GM12878 (cell line): Measurements from ENCODE around the gene MCM9. TPM values are rescaled to one million over a fixed set of nuclear protein-coding genes. Genes with fewer than 3 reads are reported as not detected.
A peak's percentile ranks its signal among the peaks of the same experiment; 100 is the strongest.

ENCODE experiments used
- ATAC-seq: fragments of 200-7000 bp; cut with Tn5 transposase; 3 replicates; pipeline ENCODE4 v1.9.1; 2020; ENCODE audit warnings: mild to moderate bottlenecking, moderate library complexity
- BruUV-seq: library from RNA; stranded (reverse); fragments of 400-500 nt; replicated peaks from 2 replicates; lab custom pipeline; 2021; lab: Mats Ljungman, UMichigan
- CTCF ChIA-PET: fragments of 300-600 bp; sonication (Branson Sonifier 250); formaldehyde crosslinking; extraction: SDS; loops from one replicate; lab custom pipeline; 2021; ENCODE audit warnings: inconsistent platforms; lab: Yijun Ruan, JAX
- POLR2A ChIA-PET: fragments of 350-600 bp; formaldehyde crosslinking; extraction: SDS; loops from one replicate; lab custom pipeline; 2021; ENCODE audit warnings: inconsistent platforms; lab: Charles Lee
- RAD21 ChIA-PET: fragments of 300-600 bp; sonication (Branson Sonifier 250); formaldehyde crosslinking; loops from one replicate; lab custom pipeline; 2023; ENCODE audit warnings: antibody characterized with exemption; ENCODE audit not compliant: unreplicated experiment; lab: Charles Lee
- SMC1A ChIA-PET: fragments of 300-600 bp; sonication (Branson Sonifier 250); formaldehyde crosslinking; loops from one replicate; lab custom pipeline; 2023; ENCODE audit not compliant: unreplicated experiment, uncharacterized antibody; lab: Charles Lee
- DNase-seq: peaks from one replicate; pipeline ENCODE4 v3.0.0-alpha.2; 2011; ENCODE audit warnings: low read depth, low spot score
- FAIRE-seq: peaks from 3 replicates; lab custom pipeline; 2011; peaks lifted over from hg19 to GRCh38; lab: Jason Lieb, UNC
- H2AFZ ChIP-seq: 2 replicates; pipeline ENCODE4 v1.6.0; 2011; ENCODE audit warnings: low read depth, low read length, control low read depth; ENCODE audit not compliant: control insufficient read depth
- H3K27ac ChIP-seq: 2 replicates; pipeline ENCODE4 v1.5.1; 2011; ENCODE audit warnings: control low read depth; ENCODE audit not compliant: control insufficient read depth, insufficient read depth
- H3K27me3 ChIP-seq, 2 experiments: replicated peaks in 1 of 2; 2 replicates each; pipeline versions ENCODE4 v1.6.0 to v1.6.1; 2011; ENCODE audit warnings: low read length in 1 of 2; ENCODE audit not compliant: control insufficient read depth in 2 of 2, insufficient read depth in 2 of 2
- H3K36me3 ChIP-seq, 2 experiments: 2 replicates each; pipeline ENCODE4 v1.5.1; 2011; ENCODE audit warnings: low read length in 1 of 2; ENCODE audit not compliant: control insufficient read depth in 2 of 2, insufficient read depth in 2 of 2
- H3K4me1 ChIP-seq: 2 replicates; pipeline ENCODE4 v1.6.1; 2011; ENCODE audit warnings: mild to moderate bottlenecking, low read length, moderate library complexity, mixed read lengths; ENCODE audit not compliant: control insufficient read depth, insufficient read depth
- H3K4me2 ChIP-seq: 2 replicates; pipeline ENCODE4 v1.6.0; 2011; ENCODE audit warnings: control low read depth; ENCODE audit not compliant: control insufficient read depth, insufficient read depth
- H3K4me3 ChIP-seq: fragments of 200-600 bp; sonication (generic); 2 replicates; pipeline ENCODE4 v1.5.1; 2016
- H3K79me2 ChIP-seq: 2 replicates; pipeline ENCODE4 v1.6.0; 2011; ENCODE audit warnings: low read length; ENCODE audit not compliant: control insufficient read depth, insufficient read depth
- H3K9ac ChIP-seq: 2 replicates; pipeline ENCODE4 v1.8.0; 2011; ENCODE audit warnings: low read length, control low read depth, mixed read lengths; ENCODE audit not compliant: control insufficient read depth, insufficient read depth
- H3K9me3 ChIP-seq: replicated peaks from 3 replicates; pipeline ENCODE4 v1.5.1; 2011; ENCODE audit warnings: mild to moderate bottlenecking, low read length; ENCODE audit not compliant: control insufficient read depth, insufficient read depth
- H4K20me1 ChIP-seq: 2 replicates; pipeline ENCODE4 v1.6.0; 2011; ENCODE audit not compliant: control insufficient read depth, insufficient read depth
- CEBPZ ChIP-seq: fragments of 150-350 bp; IDR thresholded peaks from 2 replicates; pipeline ENCODE4 v1.6.1; 2016; ENCODE audit warnings: low read depth, low read length
- CHD2 ChIP-seq: IDR thresholded peaks from 2 replicates; pipeline ENCODE4 v1.6.1; 2011; ENCODE audit warnings: low read depth, low read length, improper control_type of control experiment, borderline replicate concordance
- PAX5 ChIP-seq: IDR thresholded peaks from 2 replicates; pipeline ENCODE4 v1.6.1; 2011; ENCODE audit warnings: low read depth, low read length, borderline replicate concordance
- POU2F2 ChIP-seq: IDR thresholded peaks from 3 replicates; pipeline ENCODE4 v1.6.1; 2011; ENCODE audit warnings: low read depth, mild to moderate bottlenecking, low read length, borderline replicate concordance
- RAD21 ChIP-seq: IDR thresholded peaks from 2 replicates; pipeline ENCODE4 v1.6.1; 2011; ENCODE audit warnings: mild to moderate bottlenecking, low read depth, low read length, moderate library complexity; ENCODE audit not compliant: insufficient read depth
- RCOR1 ChIP-seq: conservative IDR thresholded peaks from 2 replicates; pipeline ENCODE4 v1.6.1; 2012; ENCODE audit warnings: low read depth, low read length, improper control_type of control experiment
- SMAD5 ChIP-seq: IDR thresholded peaks from 2 replicates; pipeline ENCODE4 v1.6.1; 2016; ENCODE audit warnings: antibody characterized with exemption, low read depth
- ZNF207 ChIP-seq: fragments of 450-650 bp; IDR thresholded peaks from 2 replicates; pipeline ENCODE4 v1.6.1; 2014; ENCODE audit warnings: antibody characterized with exemption, mild to moderate bottlenecking, borderline replicate concordance
- WGBS: methylation state at CpG from one replicate; pipeline ENCODE4 v1.1.6; 2016; ENCODE audit warnings: low lambda C conversion rate; ENCODE audit not compliant: insufficient replicate concordance, insufficient coverage; ENCODE audit errors: missing lambda C conversion rate; 5-methylcytosine and 5-hydroxymethylcytosine counted together
- in situ Hi-C: fragments of 300-500 bp; cut with MboI; formaldehyde crosslinking; loops from 9 replicates; pipeline ENCODE4 v1.14.3; 2018; ENCODE audit warnings: mixed read lengths
- intact Hi-C: fragments of 100-400 bp; cut with micrococcal nuclease; formaldehyde crosslinking; loops from one replicate; pipeline ENCODE4 v1.14.2; 2022; ENCODE audit not compliant: unreplicated experiment
- polyA plus RNA-seq, 11 experiments: library from polyadenylated mRNA; depleted of rRNA in 4 of 11; unstranded in 6 of 11; stranded (reverse) in 5 of 11; fragments of >200 nt; fragmentation: Nextera tagmentation in 4 of 11; fragmentation: Illumina TruSeq in 1 of 11; extraction: Ambion mirVana in 4 of 11; extraction: Trizol in 1 of 11; gene quantifications; 1 replicate in 1 of 11; 2 replicates in 10 of 11; pipeline versions ENCODE4 v1.2.1 to v1.2.3, GENCODE V29; 2011 to 2016; ENCODE audit warnings: inconsistent platforms in 2 of 11, missing spikeins in 2 of 11, low read depth in 1 of 11
- total RNA-seq, 4 experiments: library from RNA; depleted of rRNA in 3 of 4; stranded (reverse); fragments of >200 nt in 3 of 4; fragmentation: Illumina TruSeq in 1 of 4; extraction: Trizol in 1 of 4; gene quantifications; 2 replicates each; pipeline versions ENCODE4 v1.2.1 to v1.2.3, GENCODE V29; 2013 to 2021

Gene MCM9
- total and polyA plus RNA-seq, 10 of the 15 experiments (the other 5 are each of a cell fraction or from before 2014, with no cell fraction given) = 3.4 to 18.5 (median 9.7) TPM

- TF ChIP-seq PAX5 (0 out of 2 replicates have a peak, but pooled peaks have one; percentile 51), CHD2 (no peak)
Measured at GRCh38 chr6:118843685-118844390, 91.1 kb downstream of the MCM9 start (continued).

- no peaks in the 10 kb centered on the region; a peak in 1 of 4 replicates for H3K36me3 ChIP-seq
- in situ Hi-C loops = no loop called here
- ChIA-PET CTCF (no interaction called here), POLR2A (interaction anchor here (0.6 kb wide), 2 partner anchors 258 to 297 kb away, joined by 4 to 6 read pairs; no protein-coding TSS in a partner anchor), RAD21 (no interaction called here), SMC1A (no interaction called here)
- FAIRE-seq (no peak), DNase-seq (no peak), ATAC-seq (no peak)
- H2AFZ ChIP-seq = no peak overlapping the region
- no peak for TF ChIP-seq RAD21
- H3K79me2 ChIP-seq = no peaks in the 10 kb centered on the region
- no peaks in the 10 kb centered on the region for H3K4me1 ChIP-seq
- H4K20me1 ChIP-seq = no peaks in the 10 kb centered on the region
- H3K27ac ChIP-seq = no peak overlapping the region
- H3K27me3 ChIP-seq = no peaks in the 10 kb centered on the region
- no TSS peak for BruUV-seq
- H3K4me2 ChIP-seq = no peak overlapping the region
- H3K9ac ChIP-seq = no peak overlapping the region
- intact Hi-C loops = no loop called here
- no peaks in the 10 kb centered on the region for H3K9me3 ChIP-seq
- H3K4me3 ChIP-seq = no peak overlapping the region
- 91% methylated on average over 2 of the region's 2 CpGs for WGBS
Measured at GRCh38 chr6:118830691-118831090, 104.3 kb downstream of the MCM9 start.

- TF ChIP-seq SMAD5 (no peak), CEBPZ (no peak), RCOR1 (no peak), POU2F2 (no peak), ZNF207 (no peak)
- Histone ChIP-seq H4K20me1 (no peaks in the 10 kb centered on the region), H3K27me3 (no peaks in the 10 kb centered on the region), H3K4me1 (no peaks in the 10 kb centered on the region), H3K4me2 (no peak overlapping the region), H3K36me3 (no peaks in the 10 kb centered on the region; a peak in 1 of 4 replicates), H3K4me3 (no peak overlapping the region), H3K9ac (no peak overlapping the region), H2AFZ (no peak overlapping the region), H3K27ac (no peak overlapping the region), H3K79me2 (no peaks in the 10 kb centered on the region), H3K9me3 (no peaks in the 10 kb centered on the region)
- in situ Hi-C loops (no loop called here), intact Hi-C loops (no loop called here)
- WGBS = 70% methylated on average over 2 of the region's 2 CpGs
- ChIA-PET RAD21 (no interaction called here), SMC1A (no interaction called here), POLR2A (no interaction called here), CTCF (interaction anchor here (1.0 kb wide), 1 partner anchor 23 kb away, joined by 4 read pairs; no protein-coding TSS in a partner anchor)
- no peak for ATAC-seq
- no TSS peak for BruUV-seq
- DNase-seq = no peak
- FAIRE-seq = no peak
Measured at GRCh38 chr6:118829817-118830478, 105.0 kb downstream of the MCM9 start.
